Left colon (tissue), 2 donors: ENCODE data around the gene CMC4. TPM values are rescaled to one million over a fixed set of nuclear protein-coding genes. Genes with fewer than 3 reads are reported as not detected.

Experiments
- ATAC-seq: fragments of 200-7000 bp; cut with Tn5 transposase; one replicate; pipeline ENCODE4 v1.9.1; 2020; ENCODE audit warnings: mild to moderate bottlenecking, moderate library complexity
- DNase-seq, 2 donors: peaks; one replicate each; pipeline ENCODE4 v3.0.0-alpha.2; 2020
- intact Hi-C, 2 donors: fragments of 100-400 bp; cut with DNase I in 1 of 2; cut with micrococcal nuclease in 1 of 2; formaldehyde crosslinking; loops; one replicate each; pipeline versions ENCODE4 v1.11.2 to v1.14.0; 2022; cut with DNase I, micrococcal nuclease
- total RNA-seq, 2 donors: library from RNA; stranded (reverse); fragmentation: NEBNext Ultra II Directional; extraction: Animal tissue kit (Norgen Biotek cat#: 25700); gene quantifications; one replicate each; pipeline ENCODE4 v1.2.1, GENCODE V29; 2021
- donor health status: DM: no; HTN: no; CAD: no.
- donor health status: DM: yes; HTN: yes; CAD: no.

Gene CMC4
- total RNA-seq, 2 donors from 2014 or later, result 3.5 to 4.0 TPM

DNA sequence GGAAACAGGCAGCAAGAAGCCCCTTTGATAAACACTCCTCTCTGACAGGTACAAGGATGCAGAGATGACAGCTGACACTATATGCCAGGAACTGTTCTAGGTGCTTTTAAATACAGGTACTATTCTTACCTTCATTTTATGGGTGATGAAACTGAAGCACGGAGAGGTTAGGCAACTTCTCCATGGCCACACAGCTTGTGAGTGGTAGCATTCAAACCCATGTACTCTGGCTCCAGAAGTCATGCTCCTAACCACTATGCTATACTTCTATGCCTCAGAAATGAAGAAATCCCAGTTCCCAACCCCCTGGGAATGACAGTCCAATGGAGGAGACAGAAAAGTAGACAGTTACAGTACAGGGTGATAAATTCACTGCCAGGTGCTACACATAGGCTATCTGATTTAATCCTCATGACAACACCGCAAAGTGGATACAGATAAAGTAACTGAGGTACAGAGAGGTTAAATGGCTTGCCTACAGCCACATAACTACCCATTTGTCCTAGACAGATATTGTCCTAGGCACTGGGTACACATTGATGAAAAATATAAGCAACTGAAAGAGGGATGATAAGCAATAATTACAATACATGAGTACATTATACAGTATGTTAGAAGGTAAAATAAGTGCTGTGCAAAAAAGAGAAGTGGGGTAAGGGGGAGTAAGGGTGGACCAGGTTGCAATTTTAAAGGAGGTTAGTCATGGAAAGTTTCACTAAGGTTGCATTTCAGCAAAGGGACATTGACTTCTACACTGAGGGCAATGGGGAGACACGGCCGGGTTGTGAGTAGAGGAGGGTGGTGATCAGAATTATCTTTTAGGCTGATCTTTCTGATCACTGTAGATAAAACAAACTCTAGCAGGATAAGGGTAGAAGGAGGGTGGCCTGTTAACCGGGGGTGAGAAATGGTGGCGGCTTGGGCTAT, 46.8 kb downstream of the CMC4 start:
- DNase-seq (no peak), ATAC-seq (no peak)
- intact Hi-C loops, result no loop called here

DNA sequence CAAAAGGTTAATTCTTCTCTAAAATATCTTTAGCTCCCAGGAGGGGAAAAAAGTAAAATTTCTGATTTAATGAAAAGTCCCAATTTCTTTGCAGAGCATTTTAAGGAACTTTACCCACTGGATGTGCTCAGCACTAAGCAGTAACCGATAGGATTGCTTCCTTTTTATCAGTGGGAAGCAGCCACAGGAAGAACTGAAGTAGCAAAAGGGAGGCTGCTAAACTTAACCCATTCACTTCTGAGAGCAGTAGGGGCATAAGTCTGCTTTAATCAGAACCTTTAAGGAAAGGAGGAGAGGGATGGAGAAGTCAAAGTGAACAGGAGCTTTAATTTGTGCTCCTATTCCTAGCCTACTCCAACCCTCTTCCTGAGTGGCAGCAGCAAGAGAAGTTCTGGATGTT, 48.4 kb downstream of the CMC4 start, which contains the start of gene F8:
TSS of gene F8 (minus strand) at position 139 of the 400 bp plus-strand sequence. CDS start 171 bp downstream, outside the sequence.
- no peak for ATAC-seq
- intact Hi-C loops, result no loop called here

DNA sequence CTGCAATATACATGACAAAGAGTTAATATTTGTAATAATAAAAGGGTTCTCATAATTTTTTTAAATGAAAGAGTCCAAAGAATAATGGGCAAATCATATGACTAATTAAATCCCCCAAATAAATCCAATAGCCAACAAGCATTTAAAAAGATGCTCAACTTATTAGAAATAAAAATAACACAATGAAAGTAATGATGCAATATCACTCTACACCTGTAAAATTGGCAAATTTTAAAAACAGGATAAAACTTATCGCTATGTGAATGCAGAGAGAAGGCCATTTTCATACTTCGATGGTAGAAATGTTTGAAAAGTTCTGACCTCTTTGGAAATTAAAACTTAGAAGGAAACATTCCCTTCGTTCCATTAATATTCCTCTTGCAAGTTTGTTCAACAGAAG, 50.3 kb downstream of the CMC4 start:
- no peak for ATAC-seq
- intact Hi-C loops, result no loop called here
- no peak for DNase-seq

More for the DNA sequence above, 48.4 kb downstream of the CMC4 start, which contains the start of gene F8:
- DNase-seq, result no peak

Other genes with a start within 250 kb of the CMC4 start
- not detected for gene SMIM9, start 236.5 kb downstream of the CMC4 start, total RNA-seq
- 10 to 100 TPM; 30.9 to 31.9 TPM for gene F8A1, start 184.8 kb downstream of the CMC4 start, total RNA-seq
- 1 to 10 TPM; 2.1 to 4.5 TPM for gene F8, start 48.4 kb downstream of the CMC4 start, total RNA-seq
- gene FUNDC2, start 44.3 kb downstream of the CMC4 start, total RNA-seq, result 10 to 100 TPM; 41.1 to 53.9 TPM
- 10 to 100 TPM; 11.9 to 13.9 TPM for gene MTCP1, start within 50 bp of the CMC4 start, total RNA-seq
- gene BRCC3, start 372 bp upstream of the CMC4 start, total RNA-seq, result 10 to 100 TPM; 37.9 to 42.0 TPM
- gene VBP1, start 145.3 kb upstream of the CMC4 start, total RNA-seq, result 10 to 100 TPM; 33.6 to 33.9 TPM
- under 1 TPM; 0.09 to 0.56 TPM for gene RAB39B, start 193.4 kb upstream of the CMC4 start, total RNA-seq